ENCODE results near the gene MRPL20.

- TF ChIP-seq YY1 (IDR thresholded peaks at IDR 0.05; ENCODE audit: insufficient read depth, insufficient read length) (no peak), ZNF274 (IDR thresholded peaks at IDR 0.05; ENCODE audit: low read depth, low read length) (no peak)
Measured at GRCh38 chr1:1401457-1402010, 5.6 kb downstream of the MRPL20 start.
